SK-N-SH (cell line): Measurements from ENCODE around the gene TEX19. TPM values are rescaled to one million over a fixed set of nuclear protein-coding genes. Genes with fewer than 3 reads are reported as not detected.

Experiments used
- CTCF ChIA-PET: fragments of 300-600, 350-600 bp; formaldehyde crosslinking; extraction: SDS; loops from one replicate; lab custom pipeline; 2021; lab: Yijun Ruan, JAX
- POLR2A ChIA-PET: fragments of 350-600 bp; sonication (Branson Sonifier 250); formaldehyde crosslinking; extraction: SDS; loops from one replicate; lab custom pipeline; 2020; ENCODE audit warnings: antibody characterized with exemption, inconsistent platforms; lab: Yijun Ruan, JAX
- DNase-seq: peaks from one replicate; pipeline ENCODE4 v3.0.0; 2012
- H2AFZ ChIP-seq: fragments of 200-600 bp; sonication (generic); 2 replicates; pipeline ENCODE4 v1.8.1; 2016; ENCODE audit warnings: antibody characterized with exemption, mild to moderate bottlenecking, low read depth
- H3F3A ChIP-seq: fragments of 200-600 bp; sonication (generic); replicated peaks from 2 replicates; pipeline ENCODE3; 2016; ENCODE audit warnings: antibody characterized with exemption, mild to moderate bottlenecking; ENCODE audit not compliant: insufficient read depth
- H3K27ac ChIP-seq, 2 experiments: fragments of 200-500 bp in 1 of 2; fragments of 200-600 bp in 1 of 2; sonication (Bioruptor generic) in 1 of 2; sonication (generic), shearing (Covaris generic) in 1 of 2; 2 replicates each; pipeline versions ENCODE4 v1.5.1 to v1.6.1; 2014 to 2016; ENCODE audit warnings: low read depth in 2 of 2, inconsistent platforms in 1 of 2, low read length in 1 of 2, mild to moderate bottlenecking in 1 of 2, mixed read lengths in 1 of 2
- H3K27me3 ChIP-seq: fragments of 200-600 bp; sonication (generic), shearing (Covaris generic); 2 replicates; pipeline ENCODE4 v1.6.1; 2016; ENCODE audit warnings: mixed run types; ENCODE audit not compliant: insufficient read depth
- H3K36me3 ChIP-seq, 2 experiments: fragments of 200-500 bp in 1 of 2; fragments of 200-600 bp in 1 of 2; sonication (Bioruptor generic) in 1 of 2; sonication (generic) in 1 of 2; replicated peaks in 1 of 2; 2 replicates each; pipeline versions ENCODE3 to v1.5.1; 2014 to 2016; ENCODE audit warnings: low read length in 1 of 2, mild to moderate bottlenecking in 1 of 2; ENCODE audit not compliant: insufficient read depth in 2 of 2, control insufficient read depth in 1 of 2
- H3K4me1 ChIP-seq, 2 experiments: fragments of 200-500 bp in 1 of 2; fragments of 200-600 bp in 1 of 2; sonication (Bioruptor generic) in 1 of 2; sonication (generic), shearing (Covaris generic) in 1 of 2; 2 replicates each; pipeline versions ENCODE4 v1.5.1 to v1.6.1; 2014 to 2016; ENCODE audit warnings: low read depth in 1 of 2, low read length in 1 of 2, mixed run types in 1 of 2; ENCODE audit not compliant: insufficient read depth in 2 of 2, control insufficient read depth in 1 of 2
- H3K4me2 ChIP-seq: fragments of 200-600 bp; sonication (generic), shearing (Covaris generic); 2 replicates; pipeline ENCODE4 v1.6.1; 2017; ENCODE audit warnings: mixed run types
- H3K4me3 ChIP-seq, 2 experiments: fragments of 200-500 bp in 1 of 2; fragments of 200-600 bp in 1 of 2; sonication (Bioruptor generic) in 1 of 2; sonication (generic), shearing (Covaris generic) in 1 of 2; 2 replicates each; pipeline versions ENCODE4 v1.5.1 to v1.8.1; 2014 to 2016; ENCODE audit warnings: low read depth in 2 of 2, inconsistent platforms in 1 of 2, low read length in 1 of 2, mild to moderate bottlenecking in 1 of 2, mixed read lengths in 1 of 2, moderate library complexity in 1 of 2
- H3K79me2 ChIP-seq: fragments of 200-600 bp; sonication (generic); 2 replicates; pipeline ENCODE4 v1.8.1; 2017; ENCODE audit warnings: mild to moderate bottlenecking; ENCODE audit not compliant: insufficient read depth
- H3K9ac ChIP-seq: fragments of 200-600 bp; sonication (generic); 2 replicates; pipeline ENCODE4 v1.6.1; 2017; ENCODE audit warnings: mixed run types
- H3K9me2 ChIP-seq: fragments of 200-600 bp; sonication (generic); 2 replicates; pipeline ENCODE4 v1.6.1; 2017; ENCODE audit warnings: mixed run types
- H3K9me3 ChIP-seq: fragments of 200-600 bp; sonication (generic); 2 replicates; pipeline ENCODE4 v1.6.1; 2017; ENCODE audit warnings: mixed run types, mild to moderate bottlenecking, moderate library complexity
- H4K20me1 ChIP-seq: fragments of 200-600 bp; sonication (generic); 2 replicates; pipeline ENCODE4 v1.6.1; 2017; ENCODE audit warnings: mild to moderate bottlenecking, mixed run types; ENCODE audit not compliant: insufficient read depth
- CHD2 ChIP-seq: fragments of 150-350 bp; IDR thresholded peaks from 2 replicates; pipeline ENCODE4 v1.6.1; 2018; ENCODE audit warnings: low read length; ENCODE audit not compliant: partially characterized antibody
- ELF1 ChIP-seq: IDR thresholded peaks from 2 replicates; pipeline ENCODE4 v1.4.0; 2012
- EP300 ChIP-seq, 2 experiments: IDR thresholded peaks; 2 replicates each; pipeline versions ENCODE4 v1.4.0 to v1.6.1; 2012; ENCODE audit warnings: borderline replicate concordance in 1 of 2, low read depth in 1 of 2, low read length in 1 of 2
- FOSL2 ChIP-seq: IDR thresholded peaks from 2 replicates; pipeline ENCODE4 v1.4.0; 2012; ENCODE audit warnings: low read depth, mild to moderate bottlenecking, moderate library complexity, borderline replicate concordance
- FOXJ3 ChIP-seq: sonication (generic); formaldehyde crosslinking; IDR thresholded peaks from 2 replicates; pipeline ENCODE4 v1.5.1; 2020; ENCODE audit warnings: mild to moderate bottlenecking, missing genetic modification reagents
- GABPA ChIP-seq: IDR thresholded peaks from 2 replicates; pipeline ENCODE4 v1.4.0; 2012; ENCODE audit warnings: low read depth, mild to moderate bottlenecking
- JUND ChIP-seq: IDR thresholded peaks from 2 replicates; pipeline ENCODE4 v1.4.0; 2012
- MEF2A ChIP-seq: IDR thresholded peaks from 2 replicates; pipeline ENCODE4 v1.4.0; 2012; ENCODE audit warnings: low read depth, borderline replicate concordance
- NRF1 ChIP-seq: IDR thresholded peaks from 2 replicates; pipeline ENCODE4 v1.6.1; 2012; ENCODE audit warnings: low read depth, mild to moderate bottlenecking, low read length
- RAD21 ChIP-seq: IDR thresholded peaks from 2 replicates; pipeline ENCODE4 v1.6.1; 2012; ENCODE audit warnings: mild to moderate bottlenecking, low read length
- RCOR1 ChIP-seq: fragments of 150-350 bp; IDR thresholded peaks from 2 replicates; pipeline ENCODE4 v1.6.1; 2017; ENCODE audit warnings: antibody characterized with exemption, low read length
- RXRA ChIP-seq: IDR thresholded peaks from 2 replicates; pipeline ENCODE4 v1.4.0; 2012; ENCODE audit warnings: low read depth, mild to moderate bottlenecking, borderline replicate concordance
- SMC3 ChIP-seq: IDR thresholded peaks from 2 replicates; pipeline ENCODE4 v1.6.1; 2012; ENCODE audit warnings: low read depth, low read length, improper control_type of control experiment
- TCF12 ChIP-seq: IDR thresholded peaks from 2 replicates; pipeline ENCODE4 v1.4.0; 2012
- TEAD4 ChIP-seq: IDR thresholded peaks from 2 replicates; pipeline ENCODE4 v1.4.0; 2012; ENCODE audit warnings: mild to moderate bottlenecking, borderline replicate concordance; ENCODE audit not compliant: insufficient read depth
- USF1 ChIP-seq: IDR thresholded peaks from 2 replicates; pipeline ENCODE4 v1.4.0; 2012; ENCODE audit warnings: low read depth, borderline replicate concordance
- WGBS: methylation state at CpG from one replicate; pipeline ENCODE4 v1.1.6; 2017; ENCODE audit warnings: low lambda C conversion rate; 5-methylcytosine and 5-hydroxymethylcytosine counted together
- polyA plus RNA-seq, 3 experiments: library from polyadenylated mRNA; depleted of rRNA; stranded (reverse); fragments of >200 nt; gene quantifications; 2 replicates each; pipeline ENCODE4 v1.2.3, GENCODE V29; 2012
- TF ChIP-seq, protein P1 (sequence below): IDR thresholded peaks from 2 replicates; pipeline ENCODE4; 2012
- TF ChIP-seq, protein P2 (sequence below): IDR thresholded peaks from 2 replicates; pipeline ENCODE4 v1.6.1; 2012; ENCODE audit warnings: mild to moderate bottlenecking, low read depth, low read length, moderate library complexity
- TF ChIP-seq, protein P3 (sequence below): IDR thresholded peaks from 2 replicates; pipeline ENCODE4 v1.4.0; 2012; ENCODE audit warnings: low read depth

Gene TEX19
- polyA plus RNA-seq, 1 of the 3 experiments (the other 2 are of a cell fraction), result 0.10 TPM

- TF ChIP-seq RAD21 (no peak), RCOR1 (no peak), FOXJ3 (CRISPR knock-in tag) (no peak), SMC3 (no peak), FOSL2 (no peak), JUND (no peak), RXRA (no peak)
- TF ChIP-seq, protein P1, sequence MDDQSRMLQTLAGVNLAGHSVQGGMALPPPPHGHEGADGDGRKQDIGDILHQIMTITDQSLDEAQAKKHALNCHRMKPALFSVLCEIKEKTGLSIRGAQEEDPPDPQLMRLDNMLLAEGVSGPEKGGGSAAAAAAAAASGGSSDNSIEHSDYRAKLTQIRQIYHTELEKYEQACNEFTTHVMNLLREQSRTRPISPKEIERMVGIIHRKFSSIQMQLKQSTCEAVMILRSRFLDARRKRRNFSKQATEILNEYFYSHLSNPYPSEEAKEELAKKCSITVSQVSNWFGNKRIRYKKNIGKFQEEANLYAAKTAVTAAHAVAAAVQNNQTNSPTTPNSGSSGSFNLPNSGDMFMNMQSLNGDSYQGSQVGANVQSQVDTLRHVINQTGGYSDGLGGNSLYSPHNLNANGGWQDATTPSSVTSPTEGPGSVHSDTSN, result no peak
Measured at GRCh38 chr17:82342361-82343079, 16.5 kb upstream of the TEX19 start (continued).

GRCh38 chr17:82343560-82343959 is 15.5 kb upstream of the TEX19 start:
- DNase-seq, result no peak
- no peaks in the 10 kb centered on the region for H3K27me3 ChIP-seq
- no peak overlapping the region for H3K4me2 ChIP-seq
- no peak overlapping the region for H3K9ac ChIP-seq
- WGBS, result 90% methylated on average over 5 of the region's 5 CpGs
- POLR2A ChIA-PET, result interaction anchor here (1.3 kb wide), 1 partner anchor 14 kb away, joined by 4 read pairs; no protein-coding TSS in a partner anchor
- no peak overlapping the region for H3K4me3 ChIP-seq
- TF ChIP-seq USF1 (no peak), SMC3 (no peak), RAD21 (no peak), FOXJ3 (CRISPR knock-in tag) (no peak), RXRA (no peak), GABPA (no peak), JUND (no peak), ELF1 (no peak), TEAD4 (no peak), TCF12 (no peak), RCOR1 (no peak), EP300 (IDR thresholded peaks at IDR 0.05; ENCODE audit: borderline replicate concordance in 1 of 2, low read depth in 1 of 2, low read length in 1 of 2) (no peak), NRF1 (no peak), MEF2A (no peak), CHD2 (no peak)
- TF ChIP-seq, protein P2, sequence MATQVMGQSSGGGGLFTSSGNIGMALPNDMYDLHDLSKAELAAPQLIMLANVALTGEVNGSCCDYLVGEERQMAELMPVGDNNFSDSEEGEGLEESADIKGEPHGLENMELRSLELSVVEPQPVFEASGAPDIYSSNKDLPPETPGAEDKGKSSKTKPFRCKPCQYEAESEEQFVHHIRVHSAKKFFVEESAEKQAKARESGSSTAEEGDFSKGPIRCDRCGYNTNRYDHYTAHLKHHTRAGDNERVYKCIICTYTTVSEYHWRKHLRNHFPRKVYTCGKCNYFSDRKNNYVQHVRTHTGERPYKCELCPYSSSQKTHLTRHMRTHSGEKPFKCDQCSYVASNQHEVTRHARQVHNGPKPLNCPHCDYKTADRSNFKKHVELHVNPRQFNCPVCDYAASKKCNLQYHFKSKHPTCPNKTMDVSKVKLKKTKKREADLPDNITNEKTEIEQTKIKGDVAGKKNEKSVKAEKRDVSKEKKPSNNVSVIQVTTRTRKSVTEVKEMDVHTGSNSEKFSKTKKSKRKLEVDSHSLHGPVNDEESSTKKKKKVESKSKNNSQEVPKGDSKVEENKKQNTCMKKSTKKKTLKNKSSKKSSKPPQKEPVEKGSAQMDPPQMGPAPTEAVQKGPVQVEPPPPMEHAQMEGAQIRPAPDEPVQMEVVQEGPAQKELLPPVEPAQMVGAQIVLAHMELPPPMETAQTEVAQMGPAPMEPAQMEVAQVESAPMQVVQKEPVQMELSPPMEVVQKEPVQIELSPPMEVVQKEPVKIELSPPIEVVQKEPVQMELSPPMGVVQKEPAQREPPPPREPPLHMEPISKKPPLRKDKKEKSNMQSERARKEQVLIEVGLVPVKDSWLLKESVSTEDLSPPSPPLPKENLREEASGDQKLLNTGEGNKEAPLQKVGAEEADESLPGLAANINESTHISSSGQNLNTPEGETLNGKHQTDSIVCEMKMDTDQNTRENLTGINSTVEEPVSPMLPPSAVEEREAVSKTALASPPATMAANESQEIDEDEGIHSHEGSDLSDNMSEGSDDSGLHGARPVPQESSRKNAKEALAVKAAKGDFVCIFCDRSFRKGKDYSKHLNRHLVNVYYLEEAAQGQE, result no peak
- TF ChIP-seq, protein P3, sequence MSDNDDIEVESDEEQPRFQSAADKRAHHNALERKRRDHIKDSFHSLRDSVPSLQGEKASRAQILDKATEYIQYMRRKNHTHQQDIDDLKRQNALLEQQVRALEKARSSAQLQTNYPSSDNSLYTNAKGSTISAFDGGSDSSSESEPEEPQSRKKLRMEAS, result no peak
- TF ChIP-seq, all 33 proteins: peak for 0
- peaks cover 0 to 10% of the 10 kb centered on the region in 2 experiments; a peak in 2 of 4 replicates for H3K4me1 ChIP-seq
- no peaks in the 10 kb centered on the region for H4K20me1 ChIP-seq
- no peaks in the 10 kb centered on the region for H3K9me3 ChIP-seq
- CTCF ChIA-PET, result interaction anchor here (0.7 to 2.1 kb wide), 7 partner anchors 9 to 107 kb away, joined by 3 to 6 read pairs (median 3); no protein-coding TSS in a partner anchor
- H3K79me2 ChIP-seq, result no peaks in the 10 kb centered on the region
- no peaks in the 10 kb centered on the region for H3K9me2 ChIP-seq
- no peaks in the 10 kb centered on the region for H3F3A ChIP-seq
- no peak overlapping the region for H3K27ac ChIP-seq
- no peaks in the 10 kb centered on the region for H3K36me3 ChIP-seq
- no peak overlapping the region for H2AFZ ChIP-seq
